CD8-positive, alpha-beta memory T cell (primary cell): ENCODE measurements around the gene SGPP1. TPM values are rescaled to one million over a fixed set of nuclear protein-coding genes. Genes with fewer than 3 reads are reported as not detected.
"Not testable (repeated sequence)": the region's sequence is repeated elsewhere in the genome, so short reads cannot be mapped to it uniquely, and the experiment has no call there.

Experiments used
- CTCF ChIA-PET: fragments of 350-600 bp; sonication (Branson Sonifier 250); formaldehyde crosslinking; loops from one replicate; lab custom pipeline; 2021; ENCODE audit warnings: antibody characterized with exemption; lab: Charles Lee
- POLR2A ChIA-PET: fragments of 350-600 bp; sonication (Branson Sonifier 250); formaldehyde crosslinking; loops from one replicate; lab custom pipeline; 2021; ENCODE audit warnings: antibody characterized with exemption; lab: Charles Lee
- DNase-seq, 5 donors: peaks; one replicate each; pipeline versions ENCODE4 v3.0.0 to v3.0.0-alpha.2; 2020 to 2022; ENCODE audit warnings: mixed read lengths in 1 of 5
- H3K27ac ChIP-seq: one replicate; pipeline ENCODE4 v1.7.0; 2013; ENCODE audit warnings: low read depth, mild to moderate bottlenecking, low read length, moderate library complexity
- H3K27me3 ChIP-seq: 2 replicates; pipeline ENCODE4 v1.7.0; 2013; ENCODE audit warnings: low read length, mild to moderate bottlenecking; ENCODE audit not compliant: insufficient read depth, poor library complexity, severe bottlenecking
- H3K36me3 ChIP-seq: 2 replicates; pipeline ENCODE4 v1.7.0; 2013; ENCODE audit warnings: mild to moderate bottlenecking, low read length, moderate library complexity; ENCODE audit not compliant: insufficient read depth
- H3K4me1 ChIP-seq: 2 replicates; pipeline ENCODE4 v1.7.0; 2013; ENCODE audit warnings: mild to moderate bottlenecking, low read length, moderate library complexity; ENCODE audit not compliant: insufficient read depth
- H3K4me3 ChIP-seq: 2 replicates; pipeline ENCODE4 v1.7.0; 2013; ENCODE audit warnings: mild to moderate bottlenecking, low read length
- H3K9me3 ChIP-seq: 2 replicates; pipeline ENCODE4 v1.7.0; 2013; ENCODE audit warnings: mild to moderate bottlenecking, low read length
- H3K27ac Mint-ChIP-seq, 8 donors: one replicate each; pipeline ENCODE4 v1.8.0; 2020 to 2021; ENCODE audit warnings: mixed read lengths in 8 of 8, mild to moderate bottlenecking in 6 of 8, inconsistent platforms in 3 of 8, moderate library complexity in 3 of 8
- H3K27me3 Mint-ChIP-seq, 2 donors: one replicate each; pipeline ENCODE4 v1.8.0; 2020 to 2021; ENCODE audit warnings: mixed read lengths in 2 of 2, mild to moderate bottlenecking in 1 of 2, moderate library complexity in 1 of 2
- H3K36me3 Mint-ChIP-seq, 3 donors: one replicate each; pipeline ENCODE4 v1.8.0; 2020 to 2021; ENCODE audit warnings: mixed read lengths in 3 of 3, inconsistent platforms in 1 of 3, mild to moderate bottlenecking in 1 of 3
- H3K4me1 Mint-ChIP-seq, 3 donors: one replicate each; pipeline ENCODE4 v1.8.0; 2020 to 2021; ENCODE audit warnings: mixed read lengths in 3 of 3, inconsistent platforms in 1 of 3, mild to moderate bottlenecking in 1 of 3
- H3K4me3 Mint-ChIP-seq, 7 donors: one replicate each; pipeline ENCODE4 v1.8.0; 2020 to 2021; ENCODE audit warnings: mixed read lengths in 7 of 7, mild to moderate bottlenecking in 6 of 7, moderate library complexity in 4 of 7, inconsistent platforms in 2 of 7
- H3K9me3 Mint-ChIP-seq, 5 donors: one replicate each; pipeline ENCODE4 v1.8.0; 2020 to 2022; ENCODE audit warnings: mixed read lengths in 5 of 5, mild to moderate bottlenecking in 3 of 5, moderate library complexity in 2 of 5, inconsistent platforms in 1 of 5
- polyA plus RNA-seq: library from polyadenylated mRNA; unstranded; fragments of 300-500 nt; fragmentation: Illumina TruSeq; gene quantifications from one replicate; pipeline ENCODE4 v1.2.3, GENCODE V29; 2021
- total RNA-seq, 2 experiments: library from RNA; stranded (reverse); gene quantifications; one replicate each; pipeline ENCODE4 v1.2.3, GENCODE V29; 2021

Gene SGPP1
- total and polyA plus RNA-seq, 3 experiments from 2014 or later = 12.4 to 15.1 (median 13.9) TPM

DNA sequence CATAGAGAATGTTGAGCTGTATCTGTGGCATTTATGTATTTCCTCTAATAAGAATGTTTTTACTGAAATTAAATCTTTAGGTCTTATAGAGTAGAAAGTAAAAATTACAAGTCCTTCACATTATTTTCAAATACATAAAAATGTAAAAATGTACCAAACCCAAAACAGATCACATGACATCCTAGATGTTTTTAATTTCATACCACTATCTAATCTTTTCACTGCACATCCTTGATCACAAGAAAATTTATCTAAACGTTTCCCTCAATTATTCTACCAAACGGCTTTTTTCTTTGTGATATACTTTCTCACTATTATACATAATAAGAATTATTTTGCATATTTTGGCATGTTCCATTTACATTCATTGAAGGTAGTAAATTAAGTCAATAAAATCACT, 18.3 kb downstream of the SGPP1 start:
- no peaks in the 10 kb centered on the region for H3K27me3 Mint-ChIP-seq
- no peak overlapping the region for H3K27ac Mint-ChIP-seq
- Histone ChIP-seq H3K27ac (no peak overlapping the region), H3K9me3 (no peaks in the 10 kb centered on the region), H3K4me3 (no peak overlapping the region), H3K27me3 (no peaks in the 10 kb centered on the region), H3K36me3 (no peaks in the 10 kb centered on the region), H3K4me1 (peaks cover 24% of the 10 kb centered on the region)
- CTCF ChIA-PET = no interaction called here
- DNase-seq = no peak
- H3K4me3 Mint-ChIP-seq = no peak overlapping the region
- H3K9me3 Mint-ChIP-seq = no peaks in the 10 kb centered on the region
- POLR2A ChIA-PET = no interaction called here
- H3K4me1 Mint-ChIP-seq = peaks cover 40 to 58% (median 49%) of the 10 kb centered on the region in 3 donors
- peaks cover 0 to 11% (median 4%) of the 10 kb centered on the region in 3 donors for H3K36me3 Mint-ChIP-seq

DNA sequence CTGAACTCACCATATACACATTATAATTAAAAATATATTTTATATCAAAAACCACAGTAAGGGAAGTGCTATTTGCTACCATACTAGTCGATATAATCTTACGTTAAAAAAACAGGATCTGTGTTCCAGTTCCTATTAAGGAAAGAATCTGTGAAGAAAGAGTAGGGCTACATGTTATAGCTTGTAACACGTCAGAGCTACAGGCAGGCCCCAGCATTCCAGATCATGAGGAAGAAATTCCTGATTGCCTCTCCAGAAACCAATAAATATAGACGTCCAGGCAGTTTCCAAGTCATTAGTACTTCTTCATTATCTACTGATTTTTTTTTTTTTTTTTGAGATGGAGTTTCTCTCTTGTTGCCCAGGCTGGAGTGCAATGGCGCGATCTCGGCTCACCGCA, 20.6 kb downstream of the SGPP1 start:
- DNase-seq = no peak
- H3K4me3 ChIP-seq = no peak overlapping the region
- no peak overlapping the region for H3K27ac ChIP-seq
- H3K27me3 ChIP-seq = no peaks in the 10 kb centered on the region
- no peak overlapping the region for H3K4me3 Mint-ChIP-seq
- H3K4me1 Mint-ChIP-seq = peaks cover 30 to 45% (median 31%) of the 10 kb centered on the region in 3 donors
- no peaks in the 10 kb centered on the region for H3K36me3 ChIP-seq
- peaks cover 0 to 2% (median 0%) of the 10 kb centered on the region in 3 donors for H3K36me3 Mint-ChIP-seq
- no peak overlapping the region for H3K27ac Mint-ChIP-seq
- H3K4me1 ChIP-seq = peaks cover 12% of the 10 kb centered on the region
- CTCF ChIA-PET = interaction anchor here (1.0 kb wide), 1 partner anchor 63 kb away, joined by 3 read pairs; no protein-coding TSS in a partner anchor
- H3K9me3 Mint-ChIP-seq = no peaks in the 10 kb centered on the region
- POLR2A ChIA-PET = no interaction called here
- no peaks in the 10 kb centered on the region for H3K9me3 ChIP-seq
- H3K27me3 Mint-ChIP-seq = no peaks in the 10 kb centered on the region

DNA sequence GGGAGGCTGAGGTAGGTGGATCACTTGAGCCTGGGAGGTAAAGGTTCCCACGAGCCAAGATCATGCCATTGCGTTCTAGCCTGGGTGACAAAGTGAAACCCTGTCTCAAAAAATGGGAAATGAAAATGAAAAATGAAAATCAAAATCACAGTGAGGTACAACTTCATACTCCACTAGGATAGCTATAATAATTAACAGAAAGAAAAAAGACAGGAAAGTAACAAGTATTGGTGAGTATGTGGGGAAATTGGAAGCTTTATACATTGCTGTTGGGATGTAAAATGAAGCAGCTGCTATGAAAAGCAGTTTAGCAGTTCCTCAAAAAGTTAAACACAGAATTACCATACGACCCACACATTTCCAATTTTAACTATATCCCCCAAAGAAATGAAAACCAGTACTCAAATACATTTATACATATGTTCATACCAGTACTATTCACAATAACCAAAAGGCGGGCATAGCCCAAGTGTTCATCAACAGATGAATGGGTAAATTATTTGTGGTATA, 22.2 kb downstream of the SGPP1 start:
- CTCF ChIA-PET = no interaction called here
- peaks cover 0 to 6% (median under 1%) of the 10 kb centered on the region in 3 donors for H3K36me3 Mint-ChIP-seq
- peak overlapping the region in 2 of 8 donors; percentile 9 to 76 for H3K27ac Mint-ChIP-seq
- H3K27me3 ChIP-seq = no peaks in the 10 kb centered on the region
- H3K4me3 Mint-ChIP-seq = no peak overlapping the region
- H3K27me3 Mint-ChIP-seq = no peaks in the 10 kb centered on the region
- H3K4me1 Mint-ChIP-seq = peaks cover 28 to 48% (median 38%) of the 10 kb centered on the region in 3 donors
- DNase-seq = no peak
- peaks cover 14% of the 10 kb centered on the region for H3K4me1 ChIP-seq
- POLR2A ChIA-PET = no interaction called here
- no peaks in the 10 kb centered on the region for H3K36me3 ChIP-seq
- no peaks in the 10 kb centered on the region for H3K9me3 ChIP-seq
- no peak overlapping the region for H3K27ac ChIP-seq
- H3K9me3 Mint-ChIP-seq = no peaks in the 10 kb centered on the region
- no peak overlapping the region for H3K4me3 ChIP-seq

DNA sequence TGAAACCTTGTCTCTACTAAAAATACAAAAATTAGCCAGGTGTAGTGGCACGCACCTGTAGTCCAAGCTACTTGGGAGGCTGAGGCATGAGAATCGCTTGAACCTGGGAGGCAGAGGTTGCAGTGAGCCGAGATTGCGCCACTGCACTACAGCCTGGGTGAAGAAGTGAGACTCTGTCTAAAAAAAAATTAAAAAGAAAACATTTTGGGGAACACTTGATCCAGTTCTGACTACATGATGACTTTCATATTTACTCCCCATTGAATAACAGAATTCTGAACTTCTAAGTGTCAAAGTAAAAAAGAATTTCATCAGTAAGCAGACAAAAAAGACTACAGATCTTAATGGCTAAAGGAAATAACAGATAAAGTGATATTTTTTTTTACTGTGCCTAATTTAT, 25.3 kb downstream of the SGPP1 start:
- H3K27me3 Mint-ChIP-seq, H3K9me3 Mint-ChIP-seq, H3K4me3 ChIP-seq, H3K4me1 ChIP-seq, H3K4me3 Mint-ChIP-seq, POLR2A ChIA-PET, DNase-seq, H3K27ac ChIP-seq, H3K27ac Mint-ChIP-seq, H3K36me3 ChIP-seq, H3K27me3 ChIP-seq, H3K9me3 ChIP-seq, H3K36me3 Mint-ChIP-seq: not testable (repeated sequence)
- CTCF ChIA-PET = interaction anchor here (1.1 kb wide), 1 partner anchor 28 kb away, joined by 3 read pairs; no protein-coding TSS in a partner anchor
- H3K4me1 Mint-ChIP-seq = peaks cover 19 to 52% (median 51%) of the 10 kb centered on the region in 3 donors

DNA sequence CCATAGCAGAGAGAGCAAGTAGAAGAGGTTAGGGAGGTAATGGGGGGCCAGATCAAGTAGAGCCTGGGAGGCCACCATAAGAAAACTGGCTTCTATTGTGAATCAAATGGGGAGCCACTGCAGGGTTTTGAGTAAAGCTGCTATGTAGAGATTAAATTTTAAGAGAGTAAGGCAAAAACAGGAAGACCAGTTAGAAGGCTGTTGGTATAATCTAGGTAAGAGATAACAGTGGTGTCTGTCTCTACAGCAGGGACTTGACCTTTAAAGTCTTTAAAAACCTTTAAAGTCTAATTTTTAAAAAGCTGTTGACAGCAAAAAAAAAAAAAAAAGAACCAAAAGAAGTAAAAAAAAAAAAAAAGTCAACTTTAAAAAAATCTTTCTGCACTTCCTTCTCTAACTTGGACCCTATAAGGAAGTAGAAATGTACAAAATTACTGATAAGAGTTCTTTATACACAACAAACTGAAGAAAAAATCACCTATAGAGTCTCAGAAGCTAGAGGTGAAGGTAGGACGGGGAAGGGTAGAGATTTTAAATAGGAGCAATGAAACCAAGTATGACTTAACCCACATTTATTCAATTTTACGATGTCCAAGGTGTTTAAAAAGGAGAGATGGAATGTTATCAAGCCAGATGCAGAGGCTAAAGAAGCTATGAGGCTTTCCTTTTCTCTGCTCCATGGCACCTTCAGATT, 26.1 kb downstream of the SGPP1 start:
- POLR2A ChIA-PET = no interaction called here
- Histone ChIP-seq H3K36me3 (no peaks in the 10 kb centered on the region), H3K27me3 (no peaks in the 10 kb centered on the region), H3K4me1 (peaks cover 13% of the 10 kb centered on the region), H3K4me3 (no peak overlapping the region), H3K27ac (no peak overlapping the region), H3K9me3 (no peaks in the 10 kb centered on the region)
- H3K4me1 Mint-ChIP-seq = peaks cover 21 to 56% (median 53%) of the 10 kb centered on the region in 3 donors
- no peaks in the 10 kb centered on the region for H3K27me3 Mint-ChIP-seq
- H3K9me3 Mint-ChIP-seq = no peaks in the 10 kb centered on the region
- peak overlapping the region in 1 of 8 donors; percentile 20 for H3K27ac Mint-ChIP-seq
- DNase-seq = no peak
- CTCF ChIA-PET = interaction anchor here (0.6 to 1.1 kb wide), 2 partner anchors 29 to 54 kb away, joined by 3 read pairs; no protein-coding TSS in a partner anchor
- no peak overlapping the region for H3K4me3 Mint-ChIP-seq
- H3K36me3 Mint-ChIP-seq = peaks cover 0 to 13% (median 9%) of the 10 kb centered on the region in 3 donors

DNA sequence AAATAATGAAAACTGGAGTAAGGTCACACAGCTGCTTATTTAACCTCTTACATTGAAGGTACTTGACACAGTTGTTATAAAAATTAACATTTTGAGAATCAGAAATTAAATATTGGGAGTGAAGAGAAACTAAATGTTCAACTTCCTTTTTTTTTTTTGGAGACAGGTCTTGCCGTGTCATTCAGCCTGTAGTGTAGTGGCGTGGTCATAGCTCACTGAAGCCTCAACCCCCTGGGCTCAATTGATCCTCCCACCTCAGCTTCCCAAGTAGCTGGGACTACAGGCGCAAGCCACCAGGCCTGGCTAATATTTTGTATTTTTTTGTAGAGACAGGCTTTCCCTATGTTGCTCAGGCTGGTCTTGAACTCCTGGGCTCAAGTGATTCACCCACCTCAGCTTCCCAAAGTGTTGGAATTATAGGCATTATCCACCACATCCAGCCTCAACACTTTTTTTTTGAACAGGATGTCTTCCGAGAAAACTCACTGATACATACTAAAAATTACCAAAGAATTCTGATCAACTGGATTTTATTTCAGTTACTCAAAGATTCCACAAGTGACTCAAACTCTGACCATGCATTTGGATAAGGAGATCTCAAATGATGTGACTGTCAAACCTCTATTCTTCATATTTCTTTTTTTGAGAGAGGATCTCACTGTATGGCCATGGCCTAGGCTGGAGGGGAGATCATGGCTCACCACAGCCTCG, 35.4 kb downstream of the SGPP1 start:
- Mint-ChIP-seq H3K4me3 (no peak overlapping the region), H3K27ac (no peak overlapping the region), H3K36me3 (peaks cover 0 to 34% (median 8%) of the 10 kb centered on the region in 3 donors), H3K9me3 (no peaks in the 10 kb centered on the region), H3K4me1 (peaks cover 3 to 8% (median 6%) of the 10 kb centered on the region in 3 donors), H3K27me3 (no peaks in the 10 kb centered on the region)
- no peak for DNase-seq
- Histone ChIP-seq H3K4me3 (no peak overlapping the region), H3K27me3 (no peaks in the 10 kb centered on the region), H3K9me3 (no peaks in the 10 kb centered on the region), H3K36me3 (peaks cover 4% of the 10 kb centered on the region), H3K4me1 (peaks cover 4% of the 10 kb centered on the region), H3K27ac (no peak overlapping the region)
- ChIA-PET POLR2A (interaction anchor here (0.6 kb wide), 1 partner anchor 20 kb away, joined by 6 read pairs; no protein-coding TSS in a partner anchor), CTCF (no interaction called here)

DNA sequence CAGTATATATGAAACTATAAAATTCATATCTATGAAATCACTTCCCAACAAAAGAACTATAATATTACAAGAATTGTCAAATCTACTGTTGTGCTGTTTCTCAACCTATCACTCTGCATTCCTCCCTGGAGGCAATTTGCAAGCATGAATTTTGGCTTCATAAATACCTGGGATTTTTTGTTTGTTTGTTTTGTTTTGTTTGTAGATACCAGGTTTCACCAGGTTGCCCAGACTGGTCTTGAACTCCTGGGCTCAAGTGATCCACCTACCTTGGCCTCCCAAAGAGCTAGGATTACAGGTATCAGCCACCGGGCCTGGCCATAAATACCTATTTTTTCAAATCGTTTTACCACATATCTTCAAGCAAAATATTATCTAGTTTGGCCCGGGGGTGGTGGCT, 38.7 kb downstream of the SGPP1 start:
- Histone ChIP-seq H3K9me3 (no peaks in the 10 kb centered on the region), H3K27ac (no peak overlapping the region), H3K27me3 (no peaks in the 10 kb centered on the region), H3K4me3 (no peak overlapping the region), H3K36me3 (peaks cover 7% of the 10 kb centered on the region), H3K4me1 (no peaks in the 10 kb centered on the region)
- no peaks in the 10 kb centered on the region for H3K27me3 Mint-ChIP-seq
- peaks cover 0 to 28% (median 10%) of the 10 kb centered on the region in 3 donors for H3K36me3 Mint-ChIP-seq
- no peak overlapping the region for H3K4me3 Mint-ChIP-seq
- H3K9me3 Mint-ChIP-seq = no peaks in the 10 kb centered on the region
- peaks cover 0 to 2% (median 0%) of the 10 kb centered on the region in 3 donors for H3K4me1 Mint-ChIP-seq
- DNase-seq = no peak
- H3K27ac Mint-ChIP-seq = no peak overlapping the region
- CTCF ChIA-PET = no interaction called here
- POLR2A ChIA-PET = no interaction called here

DNA sequence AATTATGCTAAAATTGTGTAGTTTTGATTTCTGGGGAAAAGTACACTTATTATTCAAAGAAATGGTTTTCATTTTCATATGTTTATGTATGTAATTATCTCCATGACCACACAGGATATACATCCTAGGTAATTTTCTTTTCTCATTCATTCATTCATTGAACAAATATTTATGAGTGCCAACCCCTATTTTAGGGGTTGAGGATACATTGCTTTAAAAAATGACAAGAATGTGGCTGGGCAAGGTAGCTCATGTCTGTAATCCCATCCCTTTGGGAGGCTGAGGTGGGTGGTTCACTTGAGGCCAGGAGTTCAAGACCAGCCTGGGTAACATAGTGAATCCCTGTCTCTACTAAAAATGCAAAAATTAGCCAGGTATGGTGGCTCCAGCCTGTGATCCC, 40.9 kb downstream of the SGPP1 start:
- CTCF ChIA-PET = interaction anchor here (1.1 kb wide), 1 partner anchor 36 kb away, joined by 3 read pairs; no protein-coding TSS in a partner anchor
- no peak overlapping the region for H3K4me3 ChIP-seq

More for the DNA sequence above, 40.9 kb downstream of the SGPP1 start:
- POLR2A ChIA-PET = no interaction called here
- Histone ChIP-seq H3K36me3 (peaks cover 4% of the 10 kb centered on the region), H3K27me3 (no peaks in the 10 kb centered on the region), H3K9me3 (no peaks in the 10 kb centered on the region), H3K27ac (no peak overlapping the region), H3K4me1 (no peaks in the 10 kb centered on the region)
- Mint-ChIP-seq H3K4me3 (no peak overlapping the region), H3K27ac (no peak overlapping the region), H3K9me3 (no peaks in the 10 kb centered on the region), H3K4me1 (no peaks in the 10 kb centered on the region), H3K27me3 (no peaks in the 10 kb centered on the region), H3K36me3 (peaks cover 0 to 31% (median 15%) of the 10 kb centered on the region in 3 donors)
- DNase-seq = no peak
